Superior temporal gyrus (tissue), 1 donor: Measurements from ENCODE around the gene DHCR7.

Experiments used
- DNase-seq: peaks from one replicate; pipeline ENCODE4 v3.0.0-alpha.2; 2016; ENCODE audit errors: extremely low spot score

Gene DHCR7

DNA sequence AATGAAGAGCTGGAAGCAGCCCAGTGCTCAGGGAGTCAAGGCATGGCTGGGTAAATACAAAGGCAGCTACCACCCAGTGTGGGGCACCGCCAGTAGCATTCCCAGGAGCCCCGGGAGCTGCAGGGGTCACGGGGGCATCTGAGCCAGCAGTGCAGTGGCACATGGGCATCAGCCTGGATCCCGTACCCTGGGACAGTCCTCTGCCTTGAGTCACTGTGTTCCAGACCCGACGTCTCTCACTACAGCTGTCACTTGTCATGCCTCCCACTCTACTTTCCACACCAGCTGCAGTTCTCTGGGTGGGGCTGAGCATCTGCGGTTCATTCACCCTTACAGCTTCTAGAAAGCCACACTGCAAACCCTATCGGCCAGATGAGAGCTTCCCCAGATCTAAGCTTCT is 29.6 kb downstream of the DHCR7 start:
- peak; percentile 47 for DNase-seq

DNA sequence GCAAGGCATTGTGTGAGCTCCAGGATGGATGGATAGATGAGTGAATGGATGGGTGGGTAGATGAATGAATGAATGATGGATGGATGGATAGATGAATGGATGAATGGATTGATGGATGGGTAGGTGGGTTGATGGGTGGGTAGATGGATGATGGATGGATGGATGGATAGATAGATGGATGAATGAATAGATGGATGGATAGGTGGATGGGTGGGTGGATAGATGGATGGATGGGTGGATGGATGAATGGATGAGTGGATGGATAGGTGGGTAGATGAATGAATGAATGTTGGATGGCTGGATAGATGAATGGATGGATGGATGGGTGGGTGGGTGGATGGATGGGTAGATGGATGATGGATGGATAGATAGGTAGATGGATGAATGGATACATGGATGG is 33.5 kb downstream of the DHCR7 start:
- DNase-seq = no peak

DNA sequence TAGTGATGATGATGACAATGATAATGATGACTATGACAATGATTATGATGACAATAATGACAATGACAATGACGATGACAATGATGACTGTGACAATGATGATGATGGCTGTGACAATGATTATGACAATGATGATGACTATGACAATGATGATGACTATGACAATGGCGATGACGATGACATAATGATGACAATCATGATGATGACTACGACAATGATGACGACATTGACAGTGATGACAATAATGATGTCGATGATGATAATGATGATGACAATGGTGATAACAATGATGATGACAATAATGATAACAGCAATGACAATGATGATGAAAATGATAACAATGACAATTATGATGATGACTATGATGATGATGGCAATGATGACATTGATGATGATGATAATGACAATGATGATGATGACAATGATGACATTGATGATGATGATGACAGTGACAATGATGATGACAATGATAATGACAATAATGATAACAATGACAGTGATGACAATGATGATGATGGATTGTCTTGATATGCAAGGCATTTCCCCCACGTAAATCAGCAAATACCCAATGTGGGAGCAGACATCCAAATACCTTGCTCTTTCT is 37.7 kb downstream of the DHCR7 start:
- no peak for DNase-seq

DNA sequence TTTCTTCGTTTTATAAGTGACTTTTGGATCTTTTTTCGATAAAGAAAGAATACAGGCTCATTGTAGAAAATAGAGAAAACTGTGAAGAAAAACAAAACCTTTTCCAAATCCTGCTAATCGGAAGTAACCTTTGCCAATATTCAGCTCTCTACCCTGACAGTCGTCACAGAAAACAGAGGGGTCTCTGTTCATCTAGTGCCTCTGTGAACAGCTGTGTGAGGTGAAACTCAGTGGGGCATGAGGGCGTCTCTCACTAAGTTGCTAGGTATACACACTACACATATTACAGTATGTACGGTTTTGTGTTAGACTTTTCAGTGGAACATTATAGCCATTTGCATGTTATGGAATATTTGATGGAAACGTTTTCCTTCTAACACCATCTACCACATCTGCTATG is 39.4 kb downstream of the DHCR7 start:
- no peak for DNase-seq

DNA sequence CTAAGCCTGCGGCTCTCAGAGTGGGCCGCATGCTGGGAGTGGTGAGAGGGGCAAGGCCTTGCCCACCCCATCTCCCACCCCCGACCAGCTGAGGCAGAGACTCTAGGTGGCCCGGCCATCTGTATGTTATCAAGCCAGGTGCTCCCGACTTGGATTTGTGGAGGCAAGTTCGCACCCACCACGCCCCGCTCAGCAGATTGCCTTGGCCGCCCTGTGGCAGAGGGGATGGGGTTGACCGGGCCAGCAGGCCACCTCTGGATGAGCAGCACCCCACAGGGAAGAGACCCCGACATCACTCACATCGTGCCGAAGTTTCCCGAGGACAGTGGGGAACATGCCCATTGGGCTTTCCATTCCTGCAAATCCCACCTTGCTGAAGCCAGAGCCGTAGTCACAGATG is 40.8 kb downstream of the DHCR7 start:
- no peak for DNase-seq

DNA sequence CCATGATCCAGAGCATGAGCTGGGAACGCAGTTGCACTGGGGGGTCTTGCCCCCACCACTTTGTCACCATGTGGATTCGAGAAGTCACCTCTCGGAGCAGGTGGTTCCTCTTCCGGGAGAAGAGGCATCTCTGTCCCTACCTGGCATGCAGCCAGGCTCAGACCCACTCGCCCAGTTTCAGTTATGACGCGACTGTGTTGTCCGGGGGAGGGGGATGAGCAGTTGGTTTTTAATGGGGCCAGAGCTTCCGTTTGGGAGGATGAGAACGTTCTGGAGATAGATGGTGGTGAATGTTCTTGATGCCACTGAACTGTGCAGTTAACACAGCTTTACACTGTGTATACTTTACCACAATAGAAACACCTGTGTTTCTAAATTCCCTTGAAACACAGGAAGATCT is 41.5 kb downstream of the DHCR7 start:
- DNase-seq = no peak

DNA sequence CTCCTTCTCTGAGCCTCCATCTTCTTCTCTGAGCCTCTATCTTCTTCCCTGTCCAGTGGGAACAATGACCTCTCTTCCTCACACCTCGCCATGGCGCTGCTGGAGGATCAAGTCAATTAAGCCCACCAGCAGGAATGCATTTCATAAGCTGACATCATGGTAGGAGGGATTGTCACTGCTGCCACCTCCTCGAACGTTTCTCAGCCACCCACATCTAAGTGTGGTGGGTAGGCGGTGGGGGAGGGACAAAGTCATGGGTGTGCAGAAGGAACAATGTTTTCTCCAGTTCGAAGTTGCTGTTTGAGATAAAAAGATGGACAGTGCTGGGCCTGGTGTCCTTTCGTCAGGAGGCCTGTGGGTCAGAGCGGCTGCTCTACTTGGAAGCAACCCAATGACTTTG is 44.0 kb downstream of the DHCR7 start:
- DNase-seq = no peak

DNA sequence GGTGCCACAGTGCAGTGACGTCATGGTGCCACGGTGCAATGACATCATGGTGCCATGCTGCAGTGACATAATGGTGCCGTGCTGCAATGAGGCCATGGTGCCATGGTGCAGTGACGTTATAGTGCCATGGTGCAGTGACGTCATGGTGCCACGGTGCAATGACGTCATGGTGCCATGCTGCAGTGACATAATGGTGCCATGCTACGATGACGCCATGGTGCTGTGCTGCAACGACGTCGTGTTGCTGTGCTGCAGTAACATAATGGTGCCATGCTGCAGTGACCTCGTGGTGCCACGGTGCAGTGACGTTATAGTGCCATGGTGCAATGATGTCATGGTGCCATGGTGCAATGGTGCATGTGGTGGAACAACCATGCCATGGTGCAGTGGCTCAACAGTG is 45.3 kb downstream of the DHCR7 start:
- no peak for DNase-seq

DNA sequence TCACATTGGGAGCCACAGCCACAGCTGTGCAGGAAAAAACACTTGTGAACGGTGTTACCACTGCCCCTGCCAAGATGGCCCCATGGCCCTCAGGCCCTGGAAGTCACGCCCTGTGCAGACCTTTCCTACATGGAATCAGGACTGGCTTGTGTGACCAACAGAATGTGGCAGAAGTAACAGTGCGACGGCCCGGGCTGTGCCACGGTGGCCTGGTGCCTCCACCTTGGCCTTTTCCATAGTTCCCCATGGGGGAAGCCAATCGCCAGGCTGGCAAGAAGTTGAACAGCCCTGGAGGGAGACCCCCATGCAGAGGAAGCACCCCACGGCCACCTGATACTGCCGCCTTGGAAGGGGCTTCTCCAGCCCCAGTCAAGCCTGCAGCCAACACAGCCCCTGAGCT is 48.0 kb downstream of the DHCR7 start:
- DNase-seq = no peak

DNA sequence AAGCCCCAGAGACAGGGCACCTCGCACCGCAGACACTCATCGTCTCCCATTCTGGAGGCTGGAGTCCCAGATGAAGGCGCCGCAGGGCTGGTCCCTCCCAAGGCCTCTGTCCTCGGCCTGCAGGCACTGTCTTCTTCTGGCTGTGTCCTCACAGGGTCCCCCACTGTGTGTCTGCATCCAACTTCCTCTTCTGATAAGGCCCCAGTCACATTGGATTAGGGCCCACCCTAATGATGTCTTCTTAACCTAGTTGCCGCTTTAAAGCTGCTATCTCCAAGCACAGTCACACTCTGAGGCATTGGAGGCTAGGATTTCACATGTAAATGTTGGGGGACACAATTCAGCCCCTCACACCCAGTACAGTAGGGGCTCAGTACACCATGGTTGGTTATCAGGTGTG is 48.9 kb downstream of the DHCR7 start:
- no peak for DNase-seq

DNA sequence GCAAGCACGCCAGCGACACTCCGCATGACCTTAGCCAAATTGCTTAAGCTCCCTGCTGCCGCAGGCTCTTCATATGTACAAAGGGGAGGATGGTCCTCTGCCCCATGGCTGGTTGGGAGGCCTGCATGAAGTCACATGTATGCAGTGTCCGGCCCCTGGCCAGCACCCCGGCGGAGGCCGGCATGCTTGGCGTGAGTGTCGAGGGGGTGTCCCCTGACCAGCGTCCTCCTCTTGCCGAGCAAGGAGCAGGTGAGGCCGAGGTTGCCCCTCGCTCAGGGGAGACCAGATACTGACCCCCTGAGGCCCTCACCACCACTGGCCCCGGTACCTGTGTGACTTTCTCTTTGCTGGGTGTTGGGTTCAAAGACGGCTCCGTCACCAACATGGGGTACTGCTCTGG is 50.2 kb downstream of the DHCR7 start:
- DNase-seq = no peak

DNA sequence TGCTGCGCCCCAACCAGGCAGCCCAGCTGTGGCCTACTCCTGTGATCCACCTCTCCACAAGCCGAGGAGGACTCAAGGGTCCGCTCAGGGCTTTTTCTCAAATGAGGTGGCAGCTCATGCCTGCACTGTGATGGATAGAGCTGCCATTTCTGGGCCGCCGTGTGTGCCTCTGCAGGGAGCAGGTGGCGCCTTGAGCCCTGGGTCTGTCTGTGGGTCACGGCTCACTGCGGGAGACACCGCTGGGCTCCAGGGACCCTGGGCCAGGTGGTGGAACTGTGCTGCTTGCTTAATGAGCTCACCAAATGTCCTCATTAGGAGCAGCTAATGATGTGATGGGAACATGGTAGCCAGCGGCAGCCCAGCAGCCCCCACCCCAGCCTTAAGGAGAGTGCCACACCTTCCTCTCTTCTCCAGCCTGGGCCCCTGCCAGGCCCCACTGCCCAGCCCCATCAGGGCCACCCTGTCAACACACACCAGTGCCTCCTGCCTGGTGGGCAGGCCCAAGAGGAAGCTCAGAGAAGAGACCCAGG is 50.8 kb downstream of the DHCR7 start:
- DNase-seq = no peak

DNA sequence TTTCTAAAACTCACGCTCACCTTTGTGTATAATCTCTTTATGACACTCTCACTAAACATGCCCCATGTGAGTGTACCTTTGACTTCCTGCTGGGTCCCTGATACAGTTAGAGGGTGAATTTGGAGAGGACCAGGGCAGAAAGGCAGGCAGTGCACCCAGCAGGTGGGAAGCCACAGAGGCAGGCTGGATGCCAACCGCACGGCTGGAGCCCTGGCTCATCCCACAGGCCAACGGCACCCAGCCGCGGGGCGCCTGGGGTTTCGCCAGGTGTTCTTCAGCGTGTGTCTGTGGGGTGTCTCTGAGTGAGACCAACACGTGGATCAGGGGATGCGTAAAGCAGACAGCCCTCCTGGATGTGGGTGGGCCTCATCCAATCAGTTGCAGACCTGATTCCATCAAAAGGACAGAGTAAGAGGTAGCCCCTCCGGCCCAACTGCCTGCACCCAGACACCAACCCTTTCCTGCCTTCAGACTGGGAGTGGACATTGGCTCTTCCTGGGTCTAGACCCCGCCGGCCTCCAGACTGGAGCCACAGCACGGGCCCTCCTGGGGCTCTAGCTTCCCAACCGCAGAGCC is 51.6 kb downstream of the DHCR7 start:
- no peak for DNase-seq

DNA sequence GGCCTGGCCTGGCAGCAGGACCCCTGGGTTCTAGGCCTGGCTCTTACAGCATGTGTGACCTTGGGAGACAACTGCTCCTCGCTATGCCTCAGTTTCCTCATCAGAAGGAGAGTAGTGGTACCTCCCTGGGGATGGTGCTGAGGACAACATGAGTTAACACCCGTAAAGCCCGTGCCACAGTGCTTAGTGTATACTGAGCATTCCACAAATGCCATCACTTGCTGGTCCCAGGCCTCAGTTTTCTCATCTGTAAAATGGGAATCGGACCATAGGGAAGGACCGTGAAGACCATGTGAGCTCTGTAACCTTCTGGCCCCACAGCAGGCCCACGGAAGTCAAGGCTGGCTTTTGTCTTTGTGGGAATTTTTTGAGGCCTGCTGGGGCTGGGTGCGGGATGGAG is 52.4 kb downstream of the DHCR7 start:
- no peak for DNase-seq

DNA sequence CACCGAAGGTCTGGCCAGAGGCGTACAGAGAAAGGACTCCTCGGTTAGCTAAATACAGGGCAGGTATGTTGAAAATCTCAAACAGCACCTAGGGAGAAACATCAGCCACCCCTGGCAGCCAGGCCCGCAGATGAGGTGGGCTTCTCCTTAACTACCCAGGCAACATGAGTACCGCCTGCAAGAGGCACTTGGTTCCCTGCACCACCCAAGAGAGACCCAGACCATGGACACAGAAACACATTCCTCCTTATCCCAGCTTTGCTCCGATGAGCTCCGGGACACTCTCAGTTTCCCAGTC is 53.0 kb downstream of the DHCR7 start:
- DNase-seq = no peak

DNA sequence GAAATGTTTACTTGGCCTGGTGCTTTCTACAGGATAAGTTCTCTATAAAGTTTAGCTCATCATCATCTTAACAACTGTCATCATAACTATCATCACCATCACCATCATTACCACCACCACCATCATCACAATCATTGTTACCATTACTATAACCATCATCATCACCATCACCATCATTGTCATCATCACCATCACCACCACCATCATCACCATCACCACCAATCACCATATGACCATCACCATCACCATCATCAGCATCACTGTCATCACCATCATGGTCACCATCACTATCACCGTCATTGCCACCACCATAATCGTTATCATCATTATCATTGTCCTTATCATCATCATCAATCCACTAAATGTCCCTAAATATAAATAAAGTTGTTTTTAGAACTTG is 54.9 kb downstream of the DHCR7 start:
- DNase-seq = no peak

DNA sequence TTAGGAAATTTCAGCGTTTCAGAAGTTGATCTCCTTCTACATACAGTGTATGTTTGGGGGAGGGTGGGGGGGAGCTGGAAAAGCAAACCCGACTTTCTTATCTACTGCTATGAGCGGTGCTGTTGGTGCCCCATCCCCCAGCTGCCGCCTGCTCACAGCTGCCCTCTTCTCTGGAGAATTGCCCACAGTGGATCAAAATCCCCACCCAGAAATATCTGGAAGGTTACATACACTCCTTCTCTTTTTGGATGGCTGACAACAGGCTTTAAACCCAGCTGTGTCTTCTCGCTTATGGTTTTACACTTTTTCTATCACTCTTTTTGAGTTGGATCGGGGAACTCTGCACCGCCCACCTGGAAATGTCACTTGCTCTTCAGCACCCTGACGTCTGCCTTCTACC is 56.4 kb downstream of the DHCR7 start:
- DNase-seq = no peak

DNA sequence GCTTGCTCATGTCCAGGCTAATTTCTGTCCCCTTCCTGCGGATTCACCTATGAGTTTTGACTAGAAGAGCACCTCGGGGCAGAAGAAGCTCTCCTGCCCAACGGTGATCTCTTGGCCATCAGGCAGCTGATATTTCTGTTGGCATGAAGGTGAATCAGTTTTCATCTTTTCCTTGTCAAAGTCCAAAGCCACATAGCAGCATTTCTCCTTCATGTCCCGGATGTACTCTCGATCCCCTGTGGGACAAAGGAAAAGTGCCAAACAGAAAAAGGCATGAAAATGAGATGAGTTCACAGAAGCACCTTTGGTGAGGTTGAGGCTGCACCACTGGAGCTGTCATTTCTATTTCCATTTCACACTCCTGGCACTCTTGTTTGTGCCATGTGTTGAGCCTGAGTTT is 56.8 kb downstream of the DHCR7 start:
- DNase-seq = no peak

DNA sequence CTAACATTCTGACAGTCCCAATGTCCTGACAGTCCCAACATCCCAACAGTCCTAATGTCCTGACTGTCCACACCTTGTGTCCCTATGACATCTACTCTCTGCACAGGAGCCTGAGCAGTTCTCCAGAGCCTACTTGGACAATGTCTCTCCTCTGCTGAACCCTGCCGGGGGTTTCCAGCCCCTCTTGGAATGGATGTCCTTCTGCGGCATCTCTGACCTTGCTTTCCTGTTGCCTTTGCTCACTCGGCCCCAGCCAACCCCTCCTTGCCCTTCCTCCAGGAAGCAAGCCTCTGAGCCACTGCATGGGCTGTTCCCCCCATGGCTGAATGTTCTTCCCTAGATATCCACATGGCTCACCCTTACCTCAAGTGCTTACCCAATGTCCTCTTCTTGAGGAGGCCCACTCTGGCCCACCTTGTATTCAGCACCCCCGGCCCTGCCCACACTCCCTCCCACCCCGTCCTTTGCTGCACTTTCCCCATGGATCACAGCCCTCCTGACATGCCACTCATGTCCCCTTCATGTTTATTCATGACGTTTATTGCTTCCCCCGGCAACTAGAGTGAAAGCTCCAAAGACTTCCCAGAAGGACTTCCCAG is 59.5 kb downstream of the DHCR7 start:
- DNase-seq = no peak

DNA sequence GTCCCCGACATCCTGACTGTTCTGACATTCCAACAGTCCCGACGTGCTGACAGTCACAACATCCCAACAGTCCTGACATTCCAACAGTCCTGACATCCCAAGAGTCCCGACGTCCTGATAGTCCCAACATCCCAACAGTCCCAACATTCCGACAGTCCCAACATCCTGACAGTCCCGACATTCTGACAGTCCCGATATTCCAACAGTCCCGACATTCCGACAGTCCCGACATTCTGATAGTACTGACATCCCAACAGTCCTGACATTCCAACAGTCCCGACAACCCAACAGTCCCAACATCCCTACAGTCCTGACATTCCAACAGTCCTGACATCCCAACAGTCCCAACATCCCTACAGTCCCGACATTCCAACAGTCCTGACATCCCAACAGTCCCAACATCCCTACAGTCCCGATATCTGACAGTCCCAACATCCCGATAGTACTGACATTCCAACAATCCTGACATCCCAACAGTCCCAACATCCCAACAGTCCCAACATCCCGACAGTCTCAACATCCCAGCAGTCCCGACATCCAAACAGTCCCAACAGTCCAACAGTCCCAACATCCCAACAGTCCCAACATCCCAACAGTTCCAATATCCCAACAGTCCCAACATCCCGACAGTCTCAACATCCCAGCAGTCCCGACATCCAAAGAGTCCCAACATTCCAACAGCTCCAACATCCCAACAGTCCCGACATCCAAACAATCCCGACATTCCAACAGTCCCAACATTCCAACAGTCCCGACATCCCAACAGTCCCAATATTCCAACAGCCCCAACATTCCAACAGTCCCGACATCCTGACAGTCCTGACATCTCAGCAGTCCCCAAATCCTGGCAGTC is 60.2 kb downstream of the DHCR7 start:
- no peak for DNase-seq

DNA sequence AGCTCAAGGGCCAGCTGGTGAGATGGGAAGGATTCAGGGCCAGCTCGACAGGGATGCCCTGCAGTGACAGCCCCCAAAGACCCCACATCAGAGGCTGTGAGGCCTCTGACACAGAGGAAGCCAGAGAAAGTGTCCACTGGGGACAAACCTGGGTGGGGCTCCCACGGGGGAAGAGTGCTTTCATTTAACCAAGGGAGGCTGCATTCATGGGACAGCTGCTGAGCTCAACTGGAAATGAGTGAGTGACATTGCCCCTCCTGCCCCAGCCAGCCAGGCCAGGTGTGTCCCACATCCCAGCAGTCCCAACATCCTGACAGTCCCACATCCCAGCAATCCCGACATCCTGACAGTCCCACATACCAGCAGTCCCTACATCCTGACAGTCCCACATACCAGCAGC is 61.0 kb downstream of the DHCR7 start:
- DNase-seq = no peak

DNA sequence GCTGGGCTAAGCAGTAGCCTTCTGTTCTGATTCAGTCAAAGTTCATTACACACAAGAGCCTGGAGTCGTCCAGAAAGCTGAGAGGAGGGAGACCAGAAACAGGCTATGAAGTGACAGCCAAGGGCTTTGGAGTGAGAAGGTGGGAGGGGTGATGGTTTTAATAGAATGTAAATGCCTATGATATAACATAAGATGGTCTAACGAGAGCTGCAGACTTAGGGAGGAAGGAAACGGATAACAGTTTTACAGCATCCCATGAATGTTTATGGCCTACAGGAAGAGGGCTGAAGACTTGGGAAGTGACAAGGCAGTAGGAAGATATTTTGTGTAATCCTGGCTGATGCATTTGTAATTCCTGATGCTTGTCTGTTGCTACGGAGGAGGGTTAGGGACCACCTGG is 62.0 kb downstream of the DHCR7 start:
- DNase-seq = no peak

DNA sequence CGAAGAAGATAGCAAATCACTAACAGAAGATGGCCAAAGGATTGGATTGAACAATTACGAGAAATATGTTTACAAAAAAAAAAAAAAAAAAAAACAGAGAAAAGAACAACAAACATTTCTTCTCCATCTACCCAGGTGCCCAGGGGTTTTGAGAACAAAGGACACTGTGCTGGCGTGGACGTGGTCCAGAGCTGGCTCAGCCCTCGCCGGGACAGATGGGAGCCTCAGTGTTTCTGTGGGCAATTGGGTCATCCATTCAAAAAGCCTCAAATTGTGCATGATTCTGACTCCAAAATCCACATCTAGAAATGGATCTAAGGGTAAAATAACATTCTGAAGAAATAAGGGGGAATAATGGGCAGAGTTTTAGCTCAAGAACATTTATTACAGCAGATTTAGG is 63.1 kb downstream of the DHCR7 start:
- DNase-seq = peak; percentile 78
